B cell (primary cell): ENCODE results near the gene ABCA2. TPM values are rescaled to one million over a fixed set of nuclear protein-coding genes. Genes with fewer than 3 reads are reported as not detected.

Experiments
- ATAC-seq: fragments of 200-7000 bp; cut with Tn5 transposase; one replicate; pipeline ENCODE4 v1.10.0; 2021; ENCODE audit warnings: low read depth, mild to moderate bottlenecking, moderate number of reproducible peaks, moderate library complexity
- CTCF ChIA-PET: fragments of 350-600 bp; sonication (Branson Sonifier 250); formaldehyde crosslinking; loops from one replicate; lab custom pipeline; 2021; ENCODE audit warnings: antibody characterized with exemption, inconsistent platforms; lab: Charles Lee
- POLR2A ChIA-PET: fragments of 350-600 bp; sonication (Branson Sonifier 250); formaldehyde crosslinking; loops from one replicate; lab custom pipeline; 2021; ENCODE audit warnings: antibody characterized with exemption; lab: Charles Lee
- DNase-seq: peaks from one replicate; pipeline ENCODE4 v3.0.0; 2013
- H2AFZ ChIP-seq: 2 replicates; pipeline ENCODE4 v1.6.1; 2012; ENCODE audit warnings: mild to moderate bottlenecking, low read depth, low read length; ENCODE audit not compliant: insufficient read depth, poor library complexity, severe bottlenecking
- H3K27ac ChIP-seq, 2 donors: 1 replicate in 1 of 2; 2 replicates in 1 of 2; pipeline ENCODE4 v1.5.1; 2012 to 2013; ENCODE audit warnings: low read length in 2 of 2, mild to moderate bottlenecking in 2 of 2, moderate library complexity in 1 of 2
- H3K27me3 ChIP-seq, 4 experiments: fragments of 200-600 bp in 1 of 4; sonication (generic) in 1 of 4; replicated peaks in 1 of 4; 1 replicate in 2 of 4; 2 replicates in 2 of 4; pipeline versions ENCODE4 v1.6.1 to v1.7.0; 2013 to 2016; ENCODE audit warnings: low read length in 3 of 4, mild to moderate bottlenecking in 2 of 4, mixed read lengths in 1 of 4, moderate library complexity in 1 of 4; ENCODE audit not compliant: insufficient read depth in 4 of 4, control insufficient read depth in 3 of 4; ENCODE audit errors: control extremely low read depth in 1 of 4
- H3K36me3 ChIP-seq, 2 experiments: replicated peaks in 1 of 2; 1 replicate in 1 of 2; 2 replicates in 1 of 2; pipeline versions ENCODE4 v1.6.1 to v1.7.1; 2013; ENCODE audit warnings: low read length in 1 of 2; ENCODE audit not compliant: insufficient read depth in 2 of 2, control insufficient read depth in 1 of 2; ENCODE audit errors: control extremely low read depth in 1 of 2, extremely low read depth in 1 of 2
- H3K4me1 ChIP-seq, 2 donors: fragments of 200-600 bp in 1 of 2; sonication (generic) in 1 of 2; 1 replicate in 1 of 2; 2 replicates in 1 of 2; pipeline versions ENCODE4 v1.5.1 to v1.6.1; 2013 to 2017; ENCODE audit warnings: low read length in 2 of 2; ENCODE audit not compliant: control insufficient read depth in 2 of 2, insufficient read depth in 2 of 2
- H3K4me2 ChIP-seq: replicated peaks from 2 replicates; pipeline ENCODE3; 2012; ENCODE audit warnings: mild to moderate bottlenecking, low read depth, low read length; ENCODE audit not compliant: poor library complexity, severe bottlenecking
- H3K4me3 ChIP-seq, 5 experiments: fragments of 200-600 bp in 1 of 5; sonication (generic) in 1 of 5; 1 replicate in 3 of 5; 2 replicates in 2 of 5; pipeline versions ENCODE4 v1.5.1 to v1.7.0; 2011 to 2016; ENCODE audit warnings: low read length in 4 of 5, mild to moderate bottlenecking in 4 of 5, low read depth in 2 of 5, control low read depth in 1 of 5, moderate library complexity in 1 of 5; ENCODE audit not compliant: insufficient read depth in 1 of 5; ENCODE audit errors: control extremely low read depth in 1 of 5, extremely low read depth in 1 of 5
- H3K79me2 ChIP-seq: fragments of 200-600 bp; sonication (generic); one replicate; pipeline ENCODE4 v1.6.0; 2016; ENCODE audit warnings: low read length; ENCODE audit not compliant: control insufficient read depth, insufficient read depth
- H3K9ac ChIP-seq: fragments of 200-600 bp; sonication (generic); 2 replicates; pipeline ENCODE4 v1.6.1; 2017; ENCODE audit warnings: mild to moderate bottlenecking, low read length, moderate library complexity
- H3K9me3 ChIP-seq, 3 donors: one replicate each; pipeline versions ENCODE4 v1.6.1 to v1.7.1; 2013; ENCODE audit warnings: low read length in 2 of 3; ENCODE audit not compliant: control insufficient read depth in 2 of 3, insufficient read depth in 1 of 3; ENCODE audit errors: control extremely low read depth in 1 of 3
- H4K20me1 ChIP-seq: 2 replicates; pipeline ENCODE4 v1.6.0; 2012; ENCODE audit warnings: mild to moderate bottlenecking, low read length; ENCODE audit not compliant: insufficient read depth, control insufficient read depth, poor library complexity, severe bottlenecking
- H3K27ac Mint-ChIP-seq: one replicate; pipeline ENCODE4 v1.8.0; 2021; ENCODE audit warnings: mixed read lengths
- H3K27me3 Mint-ChIP-seq: one replicate; pipeline ENCODE4 v1.8.0; 2021; ENCODE audit warnings: mixed read lengths
- H3K4me1 Mint-ChIP-seq: one replicate; pipeline ENCODE4 v1.8.0; 2021; ENCODE audit warnings: mixed read lengths
- H3K4me3 Mint-ChIP-seq: one replicate; pipeline ENCODE4 v1.8.0; 2021; ENCODE audit warnings: mixed read lengths
- H3K9me3 Mint-ChIP-seq: one replicate; pipeline ENCODE4 v1.8.0; 2022; ENCODE audit warnings: mixed read lengths; ENCODE audit not compliant: insufficient read depth
- EZH2 ChIP-seq: IDR thresholded peaks from 2 replicates; pipeline ENCODE4 v1.6.1; 2012; ENCODE audit warnings: borderline replicate concordance, low read depth, mild to moderate bottlenecking, moderate library complexity, low read length; ENCODE audit not compliant: insufficient read depth, poor library complexity, severe bottlenecking
- WGBS: methylation state at CpG from one replicate; pipeline ENCODE4 v1.1.5; 2013; ENCODE audit warnings: missing lambda C conversion rate; ENCODE audit not compliant: insufficient coverage; 5-methylcytosine and 5-hydroxymethylcytosine counted together
- intact Hi-C: fragments of 100-400 bp; cut with micrococcal nuclease; formaldehyde crosslinking; loops from one replicate; pipeline ENCODE4 v1.10.0; 2022
- polyA plus RNA-seq: library from polyadenylated mRNA; depleted of rRNA; stranded (reverse); fragments of >200 nt; gene quantifications from 2 replicates; pipeline ENCODE4 v1.2.3, GENCODE V29; 2012
- total RNA-seq, 2 donors: library from RNA; stranded (reverse); fragments of 120-200 nt in 1 of 2; gene quantifications; 1 replicate in 1 of 2; 2 replicates in 1 of 2; pipeline versions ENCODE4 v1.2.3 to v1.2.4, GENCODE V29; 2013 to 2022
- TF ChIP-seq, protein P1 (sequence below): fragments of 200-600 bp; IDR thresholded peaks from one replicate; pipeline ENCODE4 v1.8.0; 2022; ENCODE audit warnings: antibody characterized with exemption, mild to moderate bottlenecking

Gene ABCA2
- total and polyA plus RNA-seq, 2 donors (not counting 1 experiment from before 2014, with no cell fraction given) = 30.7 to 61.1 TPM

DNA sequence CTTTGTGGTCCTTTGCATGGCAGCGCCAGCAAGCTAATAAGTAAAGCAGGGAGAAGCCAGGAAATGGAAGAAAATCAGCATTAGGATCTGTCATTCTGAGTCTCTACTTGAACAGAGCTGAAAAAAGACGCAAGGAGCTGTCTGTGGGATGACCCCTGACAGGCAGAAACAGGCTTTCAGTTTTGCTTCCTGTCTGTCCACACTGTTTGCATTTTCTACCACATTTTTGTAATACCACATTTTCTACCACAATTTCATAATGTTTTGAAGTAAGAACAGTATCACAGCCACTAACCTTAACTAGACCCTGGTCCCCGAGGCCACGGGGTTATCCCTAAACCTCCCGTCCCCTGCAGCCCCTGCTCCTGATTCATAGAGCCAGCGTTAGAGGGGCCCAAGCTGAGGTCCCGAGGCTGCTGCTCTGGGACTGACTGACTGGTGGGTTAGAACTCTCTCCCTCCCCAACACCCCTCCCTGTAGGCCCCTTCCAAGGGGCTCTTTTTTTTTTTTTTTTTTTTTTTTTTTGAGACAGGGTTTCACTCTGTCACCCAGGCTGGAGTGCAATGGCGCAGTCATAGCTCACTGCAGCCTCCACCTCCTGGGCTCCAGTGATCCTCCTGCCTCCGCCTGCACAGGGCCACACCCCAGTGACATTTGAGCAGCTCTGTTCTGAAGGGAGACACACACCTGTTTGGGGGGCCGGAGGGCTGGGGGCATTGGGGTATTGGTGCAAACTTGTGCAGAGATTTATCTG is 27.7 kb downstream of the ABCA2 start:
- no peak for TF ChIP-seq EZH2
- TF ChIP-seq, protein P1, sequence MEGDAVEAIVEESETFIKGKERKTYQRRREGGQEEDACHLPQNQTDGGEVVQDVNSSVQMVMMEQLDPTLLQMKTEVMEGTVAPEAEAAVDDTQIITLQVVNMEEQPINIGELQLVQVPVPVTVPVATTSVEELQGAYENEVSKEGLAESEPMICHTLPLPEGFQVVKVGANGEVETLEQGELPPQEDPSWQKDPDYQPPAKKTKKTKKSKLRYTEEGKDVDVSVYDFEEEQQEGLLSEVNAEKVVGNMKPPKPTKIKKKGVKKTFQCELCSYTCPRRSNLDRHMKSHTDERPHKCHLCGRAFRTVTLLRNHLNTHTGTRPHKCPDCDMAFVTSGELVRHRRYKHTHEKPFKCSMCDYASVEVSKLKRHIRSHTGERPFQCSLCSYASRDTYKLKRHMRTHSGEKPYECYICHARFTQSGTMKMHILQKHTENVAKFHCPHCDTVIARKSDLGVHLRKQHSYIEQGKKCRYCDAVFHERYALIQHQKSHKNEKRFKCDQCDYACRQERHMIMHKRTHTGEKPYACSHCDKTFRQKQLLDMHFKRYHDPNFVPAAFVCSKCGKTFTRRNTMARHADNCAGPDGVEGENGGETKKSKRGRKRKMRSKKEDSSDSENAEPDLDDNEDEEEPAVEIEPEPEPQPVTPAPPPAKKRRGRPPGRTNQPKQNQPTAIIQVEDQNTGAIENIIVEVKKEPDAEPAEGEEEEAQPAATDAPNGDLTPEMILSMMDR = no peak
- intact Hi-C loops = loop anchor here (1.0 kb wide), 1 partner anchor 8 kb away; the partner anchor contains the start of gene PAXX

More for the DNA sequence above, 27.7 kb downstream of the ABCA2 start:
- 40% methylated on average over 10 of the region's 10 CpGs for WGBS
- Mint-ChIP-seq H3K4me3 (peak overlapping the region; percentile 81), H3K9me3 (no peaks in the 10 kb centered on the region), H3K27me3 (peaks cover 3% of the 10 kb centered on the region), H3K4me1 (peaks cover 44% of the 10 kb centered on the region), H3K27ac (peak overlapping the region; percentile 87)
- Histone ChIP-seq H3K9ac (peak overlapping the region; percentile 51), H3K27ac (peak overlapping the region; percentile 4 to 74), H3K4me3 (peak overlapping the region in 2 of 5 experiments; percentile 41 to 50), H4K20me1 (no peaks in the 10 kb centered on the region), H3K4me1 (peaks cover 46 to 58% of the 10 kb centered on the region in 2 donors), H2AFZ (peak overlapping the region; percentile 48), H3K4me2 (peak overlapping the region; percentile 73), H3K36me3 (no peaks in the 10 kb centered on the region), H3K27me3 (peaks cover 0 to 4% (median 0%) of the 10 kb centered on the region in 4 experiments), H3K9me3 (peaks cover 0 to 8% (median 0%) of the 10 kb centered on the region in 3 donors), H3K79me2 (no peaks in the 10 kb centered on the region)
- DNase-seq = peak; percentile 68
- POLR2A ChIA-PET = interaction anchor here (0.6 to 1.9 kb wide), 9 partner anchors 8 to 299 kb away, joined by 3 to 18 read pairs (median 4); partner anchors contain the start of gene PAXX
- CTCF ChIA-PET = interaction anchor here (0.7 to 4.4 kb wide), 10 partner anchors 9 to 453 kb away, joined by 3 to 27 read pairs (median 6); partner anchors contain the start of genes ABCA2, FUT7 and PAXX
- peak; percentile 54 for ATAC-seq
